Smooth muscle cell of trachea (primary cell): ENCODE data around the gene WSB2. TPM values are rescaled to one million over a fixed set of nuclear protein-coding genes. Genes with fewer than 3 reads are reported as not detected.

Experiments
- total RNA-seq: library from RNA; depleted of rRNA; stranded (reverse); fragments of >200 nt; gene quantifications from 2 replicates; pipeline ENCODE4 v1.2.1, GENCODE V29; 2014

Gene WSB2
- 98.9 and 105 TPM in 2 replicates for total RNA-seq

DNA sequence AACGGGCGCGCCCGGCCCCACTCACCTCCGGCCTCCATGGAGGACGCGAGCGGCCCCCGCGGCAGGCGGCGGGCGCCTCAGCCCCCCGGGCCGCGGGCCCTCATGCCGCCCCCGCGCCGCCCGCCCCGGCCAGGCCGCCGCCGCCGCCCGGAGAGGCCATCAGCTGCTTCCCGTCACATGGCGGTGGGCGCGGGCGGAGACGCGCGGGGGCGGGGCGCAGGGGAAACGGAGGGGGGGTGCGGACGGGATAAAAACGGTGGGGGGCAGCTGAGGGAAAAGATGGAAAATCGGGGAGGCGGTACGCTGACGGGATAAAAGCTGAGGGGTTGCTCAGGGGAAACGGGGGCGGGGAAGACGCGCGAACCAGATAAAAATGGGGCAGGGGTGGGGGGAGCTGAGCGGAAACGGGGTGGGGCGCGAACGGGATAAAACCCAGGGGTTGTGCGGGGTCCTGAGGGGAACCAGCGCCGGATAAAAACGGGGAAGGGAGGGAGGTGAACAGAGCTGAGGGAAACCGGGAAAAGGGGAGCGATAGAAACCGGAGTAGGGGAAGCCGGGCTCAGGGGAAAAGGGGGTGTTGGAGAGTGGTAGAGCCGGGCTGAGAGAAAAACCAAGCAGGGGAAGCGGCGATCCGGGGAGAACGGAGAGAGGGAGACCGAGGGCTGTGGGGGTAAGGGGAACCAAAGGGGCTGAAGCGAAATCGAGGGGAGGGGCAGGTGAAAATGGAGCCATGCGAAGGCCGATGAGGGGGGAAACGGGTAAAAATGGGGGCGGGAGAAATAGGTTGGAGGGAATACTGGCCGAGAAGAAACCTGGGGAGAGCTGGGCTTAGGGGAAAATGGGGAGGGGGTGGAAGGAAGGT lies at the start of gene WSB2:
Gene WSB2, minus strand, starts transcription at position 169 of the 862 bp plus-strand sequence. Its CDS starts 131 bp downstream, at position 38.

DNA sequence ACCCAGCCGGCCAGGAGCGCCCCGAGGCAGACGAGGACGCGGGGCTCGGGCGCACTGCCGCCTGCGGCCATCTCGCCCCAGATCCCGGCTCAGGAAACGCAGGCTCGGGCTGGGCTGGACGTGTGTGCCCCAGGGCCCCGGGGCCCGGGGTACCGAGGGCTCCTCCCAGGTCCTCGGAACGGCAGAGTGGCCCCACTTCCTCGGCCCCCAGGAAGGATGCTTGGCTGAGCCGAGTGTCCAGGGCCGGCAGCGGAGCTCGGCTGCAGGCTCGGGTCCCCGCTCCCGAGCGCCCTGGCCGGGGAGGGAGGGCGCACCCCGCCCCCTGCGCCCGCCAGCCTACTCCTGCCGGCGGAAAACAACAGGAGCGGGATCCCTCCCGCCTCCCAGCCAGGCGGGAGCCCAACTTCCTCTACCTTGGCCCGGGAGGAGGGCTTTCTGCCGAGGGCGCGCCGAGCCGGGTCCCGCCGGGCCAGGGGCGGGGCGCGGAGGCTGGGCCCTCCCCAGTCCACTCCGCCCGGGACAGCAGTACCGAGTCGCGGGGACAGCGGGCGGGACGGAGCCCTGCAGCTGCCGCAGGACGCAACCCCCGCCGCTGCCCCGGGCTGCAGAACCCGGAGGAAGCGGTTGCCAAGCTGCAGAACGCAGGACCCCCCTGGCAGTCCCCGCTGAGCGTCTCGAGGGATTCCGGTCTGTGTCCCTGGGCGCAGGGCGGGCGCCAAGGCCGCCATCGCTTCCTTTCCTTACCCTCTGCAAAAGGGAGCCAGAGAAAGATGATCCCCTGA lies 42.8 kb upstream of the WSB2 start, which contains the start of gene VSIG10:
Gene VSIG10, minus strand, starts transcription at position 411 of the 782 bp plus-strand sequence. Its CDS starts 340 bp downstream, at position 71.

DNA sequence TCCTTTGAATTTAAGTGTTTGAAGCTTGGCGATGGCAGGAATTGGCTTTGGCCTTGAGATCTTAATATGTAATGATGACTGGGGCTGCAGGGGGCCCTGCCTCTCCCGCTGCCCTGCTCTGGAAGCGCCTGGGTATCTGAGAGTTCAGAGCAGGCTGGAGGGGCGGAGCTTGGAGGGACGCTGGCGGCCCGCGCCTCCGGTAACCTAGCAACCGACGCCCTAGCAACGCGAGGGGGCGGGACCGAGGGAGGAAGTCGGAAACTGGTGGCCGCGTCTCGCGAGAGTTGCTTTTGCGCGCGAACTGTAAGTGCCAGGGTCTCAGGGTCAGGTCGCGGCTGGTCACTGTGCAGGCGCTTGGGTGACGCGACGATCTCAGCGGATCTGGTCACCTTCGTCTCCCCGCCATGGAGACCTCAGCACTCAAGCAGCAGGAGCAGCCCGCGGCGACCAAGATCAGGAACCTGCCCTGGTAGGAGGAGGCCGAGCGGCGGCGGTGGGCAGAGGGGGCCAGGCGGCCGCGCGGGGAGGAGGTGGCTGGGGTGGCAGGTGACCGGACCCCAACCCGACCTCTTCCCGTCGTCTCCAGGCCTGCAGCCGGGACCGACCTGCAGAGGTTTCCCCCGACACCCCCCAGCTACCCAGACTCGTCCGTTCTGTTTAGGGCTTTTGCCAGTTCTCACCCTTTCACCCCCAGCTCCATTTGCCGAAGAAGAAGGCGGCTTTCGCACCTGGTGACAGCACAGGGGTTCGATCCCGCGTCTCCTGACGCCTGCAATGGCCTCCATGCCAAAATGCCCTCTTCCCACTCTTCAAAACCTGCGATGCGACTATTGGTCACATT lies 44.3 kb downstream of the WSB2 start, which contains the start of gene RFC5:
Gene RFC5, plus strand, starts transcription at position 280 of the 841 bp plus-strand sequence. Its CDS starts 125 bp downstream, at position 405.

Other genes with a start within 250 kb of the WSB2 start
- gene KSR2, start 92.2 kb downstream of the WSB2 start, total RNA-seq: under 0.01 TPM in 1 of 2 replicates, not detected in the other
- 8.6 and 22.5 TPM in 2 replicates for gene RFC5, start 44.5 kb downstream of the WSB2 start, total RNA-seq
- gene VSIG10, start 42.8 kb upstream of the WSB2 start, total RNA-seq: 27.8 and 44.0 TPM in 2 replicates
- gene PEBP1, start 74.9 kb upstream of the WSB2 start, total RNA-seq: 226 and 243 TPM in 2 replicates